Rectal smooth muscle tissue (tissue), 1 donor: Measurements from ENCODE around the gene GSE1.

Experiments used
- H3K27ac ChIP-seq: one replicate; pipeline ENCODE4 v1.7.0; 2013; ENCODE audit warnings: low read depth, low read length, inconsistent platforms
- H3K27me3 ChIP-seq: one replicate; pipeline ENCODE4 v1.7.0; 2013; ENCODE audit warnings: low read length; ENCODE audit not compliant: control insufficient read depth, insufficient read depth
- H3K36me3 ChIP-seq: one replicate; pipeline ENCODE4 v1.7.0; 2013; ENCODE audit warnings: low read length; ENCODE audit not compliant: control insufficient read depth, insufficient read depth
- H3K4me1 ChIP-seq: one replicate; pipeline ENCODE4 v1.7.0; 2013; ENCODE audit warnings: low read length; ENCODE audit not compliant: control insufficient read depth, insufficient read depth
- H3K4me3 ChIP-seq: one replicate; pipeline ENCODE4 v1.7.0; 2013; ENCODE audit warnings: low read length
- H3K9ac ChIP-seq: one replicate; pipeline ENCODE4 v1.7.0; 2013; ENCODE audit warnings: low read length

The GSE1 gene

DNA sequence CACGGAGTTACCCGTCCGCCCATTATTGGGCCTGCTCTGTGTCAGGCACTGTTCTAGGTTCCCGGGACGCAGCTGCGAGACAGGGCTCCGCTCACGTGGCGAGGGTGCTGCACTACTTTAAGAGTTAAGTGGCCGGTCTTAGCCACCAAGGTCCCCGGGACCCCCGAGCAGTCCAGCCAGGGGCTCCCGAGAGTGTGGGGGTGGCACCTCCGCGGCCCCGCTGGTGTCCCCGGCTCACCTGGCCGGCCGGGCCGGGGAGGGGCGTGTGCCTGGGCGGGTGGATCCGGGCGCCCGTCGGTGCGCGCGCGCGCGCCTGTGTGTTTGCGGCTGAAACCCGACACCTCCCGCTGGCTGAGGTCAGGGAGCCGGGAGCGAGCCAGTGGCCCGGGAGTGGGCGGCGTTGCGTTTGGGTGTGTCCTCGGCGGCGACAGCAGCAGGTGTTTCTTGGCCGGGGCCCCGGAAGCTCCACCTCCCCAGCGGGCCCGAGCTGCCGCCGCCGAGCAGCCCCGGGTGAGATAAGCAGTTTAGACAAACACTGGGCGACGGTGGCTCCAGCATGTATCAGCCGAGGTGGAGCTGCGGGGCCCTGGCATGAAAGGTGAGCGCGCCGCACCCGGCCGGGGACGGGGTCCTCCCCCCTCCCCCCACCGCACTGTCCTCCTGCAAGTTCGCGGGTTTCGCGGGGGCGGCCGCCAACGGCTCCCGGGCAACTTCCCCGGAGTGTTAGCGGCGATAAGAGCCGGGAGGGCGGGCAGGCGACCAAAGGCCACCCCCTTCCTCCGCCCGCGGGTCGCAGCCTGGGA, at the start of gene GSE1:
TSS of gene GSE1 (plus strand) at position 522 of the 803 bp plus-strand sequence. CDS start at position 592, 70 bp downstream.
- H3K9ac ChIP-seq = no peak within 1 kb of the TSS
- H3K4me1 ChIP-seq = peaks cover 35% of the 10 kb centered on the region
- peak within 1 kb of the TSS; percentile 76 for H3K4me3 ChIP-seq
- H3K27ac ChIP-seq = peak within 1 kb of the TSS; percentile 82
- no peaks in the 10 kb centered on the region for H3K36me3 ChIP-seq
- no peaks in the 10 kb centered on the region for H3K27me3 ChIP-seq

DNA sequence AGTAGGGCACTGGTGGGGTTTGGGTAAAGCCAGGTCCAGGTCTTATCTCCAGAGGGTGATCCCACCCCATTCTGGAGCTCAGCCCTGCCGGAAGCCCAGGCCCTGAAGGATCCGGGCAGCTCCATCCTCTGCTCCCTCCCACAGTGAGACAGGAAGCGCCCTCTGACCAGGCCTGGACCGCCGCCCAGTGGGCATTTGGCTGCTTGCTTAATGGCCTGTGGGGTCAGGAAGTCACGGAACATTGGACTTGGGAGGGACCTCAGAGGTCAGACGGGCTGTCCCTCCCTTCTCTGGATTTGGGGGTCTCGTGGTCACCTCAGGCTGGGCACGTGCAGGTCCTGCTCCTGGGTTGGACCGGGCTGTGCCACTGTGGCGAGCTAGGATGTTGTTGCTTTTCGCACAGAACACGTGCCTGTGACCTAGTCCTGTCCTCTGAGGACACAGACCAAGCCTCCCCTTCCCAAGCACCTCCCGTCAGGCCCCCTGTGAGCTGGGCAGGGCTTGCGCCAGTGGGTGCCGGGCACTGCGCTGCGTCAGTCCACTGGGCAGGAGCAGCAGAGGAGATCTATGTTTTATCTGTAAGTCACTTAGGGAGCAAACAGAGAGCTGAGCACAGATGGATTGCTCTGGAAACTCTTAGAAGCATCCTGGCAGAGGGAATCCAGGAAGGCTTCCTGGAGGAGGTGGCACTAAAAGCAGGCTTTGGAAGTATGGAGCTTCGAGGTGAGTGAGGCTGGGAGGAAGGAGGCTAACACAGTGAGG, 49.4 kb upstream of the GSE1 start:
- Histone ChIP-seq H3K36me3 (no peaks in the 10 kb centered on the region), H3K4me1 (peaks cover 2% of the 10 kb centered on the region), H3K27ac (no peak overlapping the region), H3K4me3 (no peak overlapping the region), H3K9ac (no peak overlapping the region), H3K27me3 (no peaks in the 10 kb centered on the region)

GRCh38 chr16:85564277-85565051, 48.7 kb upstream of the GSE1 start:
- Histone ChIP-seq H3K27ac (no peak overlapping the region), H3K4me1 (peaks cover 2% of the 10 kb centered on the region), H3K27me3 (no peaks in the 10 kb centered on the region), H3K36me3 (no peaks in the 10 kb centered on the region), H3K4me3 (no peak overlapping the region), H3K9ac (no peak overlapping the region)

DNA sequence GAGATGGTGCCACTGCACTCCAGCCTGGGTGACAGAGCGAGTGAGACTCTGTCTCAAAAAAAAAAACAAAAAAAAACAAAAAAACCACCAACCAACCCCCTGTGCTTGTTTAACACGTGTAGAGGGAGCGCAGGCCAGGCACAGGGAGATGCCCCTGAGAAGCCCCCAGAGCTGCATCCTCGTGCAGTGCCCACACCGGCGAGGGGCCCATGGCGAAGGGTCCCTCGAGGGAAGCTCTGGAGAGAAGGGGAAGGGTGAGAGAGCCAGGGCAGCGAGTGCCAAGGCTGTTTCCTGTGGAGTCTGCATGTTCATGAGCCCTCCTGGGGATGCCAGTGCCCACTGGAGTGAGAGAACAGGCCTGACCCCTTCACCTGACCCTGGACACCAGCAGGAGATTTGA, 47.8 kb upstream of the GSE1 start:
- Histone ChIP-seq H3K4me3 (no peak overlapping the region), H3K4me1 (peaks cover 2% of the 10 kb centered on the region), H3K27ac (no peak overlapping the region), H3K27me3 (no peaks in the 10 kb centered on the region), H3K9ac (no peak overlapping the region), H3K36me3 (no peaks in the 10 kb centered on the region)

- Histone ChIP-seq H3K9ac (no peak overlapping the region), H3K27ac (no peak overlapping the region), H3K27me3 (no peaks in the 10 kb centered on the region), H3K4me1 (peaks cover 2% of the 10 kb centered on the region), H3K36me3 (no peaks in the 10 kb centered on the region), H3K4me3 (no peak overlapping the region)
Observed at GRCh38 chr16:85565801-85566526, 47.2 kb upstream of the GSE1 start.

DNA sequence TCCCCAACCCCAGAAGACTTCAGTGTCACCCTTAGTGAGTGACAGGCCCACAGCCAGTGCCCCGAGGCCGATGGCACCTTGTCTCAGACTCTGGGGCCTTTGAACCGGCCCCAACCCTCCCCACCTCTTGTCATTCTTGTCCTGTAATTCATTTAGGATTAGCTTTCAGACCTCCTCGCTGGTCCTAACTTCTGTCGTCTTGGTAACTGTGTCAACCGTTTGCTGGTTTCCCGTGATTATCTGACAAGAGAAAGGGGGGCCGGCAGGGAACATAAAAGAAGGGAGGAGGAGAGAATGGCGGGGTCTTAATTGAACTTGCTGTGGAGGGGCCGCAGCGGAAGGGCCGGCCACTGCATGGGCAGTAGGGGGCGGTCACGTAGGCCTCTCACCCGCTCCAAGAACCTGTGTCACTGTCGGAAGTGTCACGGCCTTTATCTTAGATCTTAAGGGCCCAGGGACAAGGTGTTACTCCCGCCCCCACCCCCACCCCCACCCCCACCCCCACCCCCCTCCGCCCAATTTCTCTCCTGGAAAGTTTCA, 46.5 kb upstream of the GSE1 start:
- H3K27me3 ChIP-seq = no peaks in the 10 kb centered on the region
- no peak overlapping the region for H3K4me3 ChIP-seq
- H3K9ac ChIP-seq = no peak overlapping the region
- H3K27ac ChIP-seq = no peak overlapping the region
- H3K36me3 ChIP-seq = no peaks in the 10 kb centered on the region
- no peaks in the 10 kb centered on the region for H3K4me1 ChIP-seq

- Histone ChIP-seq H3K9ac (no peak overlapping the region), H3K4me3 (no peak overlapping the region), H3K36me3 (no peaks in the 10 kb centered on the region), H3K4me1 (no peaks in the 10 kb centered on the region), H3K27me3 (no peaks in the 10 kb centered on the region), H3K27ac (no peak overlapping the region)
Observed at GRCh38 chr16:85567101-85567866, 45.8 kb upstream of the GSE1 start.

DNA sequence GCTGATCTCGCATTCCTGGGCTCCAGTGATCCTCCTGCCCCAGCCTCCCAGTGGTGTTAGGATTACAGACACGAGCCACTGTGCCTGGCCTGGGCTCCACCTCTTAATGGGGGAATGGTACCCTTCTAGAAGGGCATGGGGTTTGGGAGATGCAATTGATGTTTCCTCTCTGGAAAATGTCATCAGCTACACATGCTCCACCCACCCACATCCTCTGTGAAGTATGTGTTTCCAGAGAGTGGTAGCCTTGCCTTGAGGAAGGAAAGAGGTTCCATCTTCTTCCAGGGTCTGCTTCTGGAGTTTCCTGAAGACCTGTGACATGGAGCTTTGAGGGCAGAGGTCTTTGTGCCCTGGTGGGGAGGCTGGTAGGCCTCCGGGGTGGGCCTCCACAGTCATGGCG, 45.2 kb upstream of the GSE1 start:
- Histone ChIP-seq H3K27ac (no peak overlapping the region), H3K27me3 (no peaks in the 10 kb centered on the region), H3K4me1 (no peaks in the 10 kb centered on the region), H3K4me3 (no peak overlapping the region), H3K9ac (no peak overlapping the region), H3K36me3 (no peaks in the 10 kb centered on the region)

- H3K27ac ChIP-seq = no peak overlapping the region
- no peaks in the 10 kb centered on the region for H3K36me3 ChIP-seq
- H3K4me1 ChIP-seq = peaks cover 5% of the 10 kb centered on the region
- no peak overlapping the region for H3K9ac ChIP-seq
- no peaks in the 10 kb centered on the region for H3K27me3 ChIP-seq
- no peak overlapping the region for H3K4me3 ChIP-seq
Observed at GRCh38 chr16:85568519-85568918, 44.6 kb upstream of the GSE1 start.

DNA sequence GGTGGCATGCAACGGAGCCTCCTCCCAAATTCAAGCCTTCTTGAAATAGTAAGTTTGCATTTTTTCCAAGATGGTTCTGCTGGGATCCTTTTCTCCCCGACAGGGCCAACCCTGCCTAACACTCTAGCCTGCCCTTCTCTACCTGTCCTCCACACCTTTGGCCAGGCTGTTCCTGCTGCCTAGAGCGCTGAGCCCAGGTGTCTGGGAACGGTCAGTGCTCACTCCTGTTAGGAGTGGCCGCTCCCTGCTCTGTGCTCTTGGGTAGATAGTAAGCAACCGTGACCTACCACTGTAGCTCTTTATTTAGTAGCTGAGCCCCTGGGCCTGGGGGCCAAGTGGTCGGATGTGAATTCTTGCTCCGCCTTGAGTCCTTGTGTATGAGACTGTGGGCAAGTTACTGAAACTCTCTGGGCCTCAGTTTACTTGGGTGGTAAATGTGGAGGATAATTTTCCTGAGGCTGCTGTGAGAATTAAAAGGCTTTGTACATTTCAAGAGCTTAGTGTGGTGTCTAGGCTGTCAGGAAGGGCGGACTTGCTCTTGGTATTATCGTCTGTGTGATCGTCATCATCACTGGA, 44.0 kb upstream of the GSE1 start:
- no peak overlapping the region for H3K27ac ChIP-seq
- peaks cover 11% of the 10 kb centered on the region for H3K4me1 ChIP-seq
- no peaks in the 10 kb centered on the region for H3K36me3 ChIP-seq
- no peak overlapping the region for H3K9ac ChIP-seq
- peak overlapping the region; percentile 16 for H3K4me3 ChIP-seq
- H3K27me3 ChIP-seq = no peaks in the 10 kb centered on the region

DNA sequence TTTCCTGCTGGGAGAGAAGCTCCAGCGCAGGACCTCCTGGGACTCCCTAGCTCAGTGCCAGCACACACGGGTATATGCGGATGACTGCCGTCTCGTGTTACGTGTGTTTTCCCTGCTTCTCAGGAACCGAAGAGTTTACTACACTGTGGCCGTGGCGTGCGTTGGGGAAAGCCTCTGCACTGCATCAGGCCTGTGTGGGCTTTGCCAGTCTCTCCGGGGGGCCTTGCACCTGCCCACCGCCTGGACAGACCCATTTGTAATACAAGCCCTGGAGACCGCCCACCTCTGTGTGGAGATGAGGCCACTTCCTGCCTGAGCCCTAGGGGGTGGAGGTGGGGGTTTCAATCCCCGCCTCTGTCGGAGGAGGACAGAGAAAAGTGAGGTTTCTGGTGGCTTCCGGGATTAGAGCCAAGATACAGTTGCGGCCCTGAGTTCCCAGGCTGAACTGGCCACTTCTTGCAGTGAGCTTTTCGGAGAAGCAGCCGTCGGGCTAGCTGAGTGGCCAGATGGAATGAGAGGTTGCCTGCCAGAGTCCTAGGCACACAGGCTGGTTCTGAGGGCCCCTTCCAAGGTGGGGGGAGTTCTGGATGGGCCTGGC, 43.4 kb upstream of the GSE1 start:
- H3K36me3 ChIP-seq = no peaks in the 10 kb centered on the region
- no peaks in the 10 kb centered on the region for H3K27me3 ChIP-seq
- H3K9ac ChIP-seq = no peak overlapping the region
- H3K4me1 ChIP-seq = peaks cover 17% of the 10 kb centered on the region
- H3K4me3 ChIP-seq = peak overlapping the region; percentile 16
- no peak overlapping the region for H3K27ac ChIP-seq
